IMR-90 (cell line): Measurements from ENCODE around the gene OXA1L. TPM values are rescaled to one million over a fixed set of nuclear protein-coding genes. Genes with fewer than 3 reads are reported as not detected.

Experiments used
- ATAC-seq: fragments of 200-7000 bp; cut with Tn5 transposase; 2 replicates; pipeline ENCODE4 v1.9.1; 2020; ENCODE audit warnings: low read depth, mild to moderate bottlenecking, moderate library complexity
- BruUV-seq: library from RNA; stranded (reverse); fragments of 400-500 nt; replicated peaks from 2 replicates; lab custom pipeline; 2021; lab: Mats Ljungman, UMichigan
- CTCF ChIA-PET: fragments of 300-600 bp; formaldehyde crosslinking; extraction: SDS; loops from one replicate; lab custom pipeline; 2021; ENCODE audit warnings: antibody characterized with exemption; lab: Yijun Ruan, JAX
- POLR2A ChIA-PET: fragments of 300-600 bp; sonication (Branson Sonifier 250); formaldehyde crosslinking; loops from one replicate; lab custom pipeline; 2022; ENCODE audit warnings: antibody characterized with exemption; ENCODE audit not compliant: unreplicated experiment; lab: Charles Lee
- DNase-seq: peaks from one replicate; pipeline ENCODE4 v3.0.0; 2013
- H2AFZ ChIP-seq: replicated peaks from 2 replicates; pipeline ENCODE3; 2013; ENCODE audit warnings: low read length, mild to moderate bottlenecking; ENCODE audit not compliant: poor library complexity
- H2AK5ac ChIP-seq: 2 replicates; pipeline ENCODE4 v1.6.1; 2013; ENCODE audit warnings: low read depth, low read length, inconsistent platforms
- H2AK9ac ChIP-seq: replicated peaks from 2 replicates; pipeline ENCODE3; 2013; ENCODE audit warnings: mild to moderate bottlenecking, low read depth, low read length, moderate library complexity; ENCODE audit not compliant: poor library complexity
- H2BK120ac ChIP-seq: 2 replicates; pipeline ENCODE4 v1.6.1; 2013; ENCODE audit warnings: low read depth, low read length, inconsistent platforms
- H2BK15ac ChIP-seq: 3 replicates; pipeline ENCODE4 v1.6.1; 2013; ENCODE audit warnings: low read depth, low read length, inconsistent platforms
- H2BK20ac ChIP-seq: 2 replicates; pipeline ENCODE4 v1.6.1; 2013; ENCODE audit warnings: low read depth, mild to moderate bottlenecking, inconsistent platforms, low read length, moderate library complexity
- H2BK5ac ChIP-seq: 2 replicates; pipeline ENCODE4 v1.6.1; 2013; ENCODE audit warnings: mild to moderate bottlenecking, low read depth, low read length, inconsistent platforms; ENCODE audit not compliant: poor library complexity, severe bottlenecking
- H3K14ac ChIP-seq: replicated peaks from 2 replicates; pipeline ENCODE4 v1.6.1; 2013; ENCODE audit warnings: low read depth, low read length, inconsistent platforms
- H3K18ac ChIP-seq: 2 replicates; pipeline ENCODE4 v1.6.1; 2013; ENCODE audit warnings: low read depth, low read length, control low read depth
- H3K23ac ChIP-seq: 2 replicates; pipeline ENCODE4 v1.6.1; 2013; ENCODE audit warnings: low read depth, low read length, inconsistent platforms
- H3K27ac ChIP-seq: 2 replicates; pipeline ENCODE4 v1.5.1; 2013; ENCODE audit warnings: mild to moderate bottlenecking, control low read depth, low read length; ENCODE audit not compliant: insufficient read depth
- H3K27me3 ChIP-seq: 2 replicates; pipeline ENCODE4 v1.6.1; 2013; ENCODE audit warnings: low read length; ENCODE audit not compliant: control insufficient read depth, insufficient read depth
- H3K36me3 ChIP-seq: 2 replicates; pipeline ENCODE4 v1.6.1; 2013; ENCODE audit warnings: low read length, mixed read lengths; ENCODE audit not compliant: control insufficient read depth, insufficient read depth
- H3K4ac ChIP-seq: 2 replicates; pipeline ENCODE4 v1.6.1; 2013; ENCODE audit warnings: low read depth, low read length, inconsistent platforms
- H3K4me1 ChIP-seq: 2 replicates; pipeline ENCODE4 v1.6.1; 2013; ENCODE audit warnings: low read length, mixed read lengths; ENCODE audit not compliant: control insufficient read depth, insufficient read depth
- H3K4me2 ChIP-seq: 2 replicates; pipeline ENCODE4 v1.6.1; 2013; ENCODE audit warnings: low read depth, mild to moderate bottlenecking, control low read depth, low read length, moderate library complexity
- H3K4me3 ChIP-seq: 2 replicates; pipeline ENCODE4 v1.5.1; 2013; ENCODE audit warnings: low read depth, mild to moderate bottlenecking, control low read depth, low read length, moderate library complexity; ENCODE audit not compliant: insufficient read depth
- H3K56ac ChIP-seq: 2 replicates; pipeline ENCODE4 v1.6.1; 2013; ENCODE audit warnings: low read length, inconsistent platforms; ENCODE audit not compliant: insufficient read depth; ENCODE audit errors: extremely low read depth
- H3K79me1 ChIP-seq, 2 experiments: 2 replicates each; pipeline ENCODE4 v1.6.1; 2013; ENCODE audit warnings: low read length in 2 of 2, inconsistent platforms in 1 of 2, low read depth in 1 of 2
- H3K9ac ChIP-seq: 2 replicates; pipeline ENCODE4 v1.6.1; 2013; ENCODE audit warnings: low read depth, low read length, control low read depth
- H3K9me1 ChIP-seq: 2 replicates; pipeline ENCODE4 v1.6.1; 2013; ENCODE audit warnings: low read length, inconsistent platforms; ENCODE audit not compliant: insufficient read depth
- H3K9me3 ChIP-seq: 2 replicates; pipeline ENCODE4 v1.6.1; 2013; ENCODE audit warnings: low read length; ENCODE audit not compliant: control insufficient read depth, insufficient read depth
- H4K20me1 ChIP-seq: 2 replicates; pipeline ENCODE4 v1.6.1; 2013; ENCODE audit warnings: low read length, inconsistent platforms; ENCODE audit not compliant: insufficient read depth
- H4K5ac ChIP-seq: 2 replicates; pipeline ENCODE4 v1.6.1; 2013; ENCODE audit warnings: mild to moderate bottlenecking, low read depth, low read length, control low read depth
- H4K8ac ChIP-seq, 2 experiments: 2 replicates each; pipeline ENCODE4 v1.6.1; 2013; ENCODE audit warnings: low read depth in 2 of 2, low read length in 2 of 2, control low read depth in 1 of 2, inconsistent platforms in 1 of 2
- H4K91ac ChIP-seq: 2 replicates; pipeline ENCODE4 v1.6.1; 2013; ENCODE audit warnings: low read depth, low read length, inconsistent platforms; ENCODE audit not compliant: insufficient read depth
- BHLHE40 ChIP-seq: fragments of 150-350 bp; IDR thresholded peaks from 2 replicates; pipeline ENCODE4 v1.6.1; 2016; ENCODE audit warnings: mild to moderate bottlenecking, low read depth, low read length
- CEBPB ChIP-seq: IDR thresholded peaks from 2 replicates; pipeline ENCODE4 v1.6.1; 2012; ENCODE audit warnings: low read depth, low read length, improper control_type of control experiment
- CHD1 ChIP-seq: IDR thresholded peaks from 2 replicates; pipeline ENCODE4 v1.6.1; 2012; ENCODE audit warnings: low read depth, low read length, improper control_type of control experiment
- ELK1 ChIP-seq: fragments of 150-350 bp; IDR thresholded peaks from 2 replicates; pipeline ENCODE4 v1.6.1; 2016; ENCODE audit warnings: low read depth, mild to moderate bottlenecking, low read length, moderate library complexity, borderline replicate concordance
- FOS ChIP-seq: fragments of 150-350 bp; IDR thresholded peaks from 2 replicates; pipeline ENCODE4 v1.6.1; 2016; ENCODE audit warnings: low read depth, low read length
- MAFK ChIP-seq: IDR thresholded peaks from 2 replicates; pipeline ENCODE4 v1.6.1; 2012; ENCODE audit warnings: low read depth, low read length, improper control_type of control experiment
- MAZ ChIP-seq: IDR thresholded peaks from 2 replicates; pipeline ENCODE4 v1.6.1; 2012; ENCODE audit warnings: low read depth, mild to moderate bottlenecking, low read length, improper control_type of control experiment, moderate library complexity, borderline replicate concordance
- MXI1 ChIP-seq: IDR thresholded peaks from 2 replicates; pipeline ENCODE4 v1.6.1; 2012; ENCODE audit warnings: low read depth, mild to moderate bottlenecking, low read length, moderate library complexity, borderline replicate concordance
- NFE2L2 ChIP-seq: fragments of 150-350 bp; IDR thresholded peaks from 2 replicates; pipeline ENCODE4 v1.6.1; 2016; ENCODE audit warnings: low read depth, mild to moderate bottlenecking, low read length
- POLR2A ChIP-seq: IDR thresholded peaks from 2 replicates; pipeline ENCODE4 v1.6.1; 2012; ENCODE audit warnings: mild to moderate bottlenecking, low read depth, low read length
- RAD21 ChIP-seq: IDR thresholded peaks from 2 replicates; pipeline ENCODE4 v1.6.1; 2012; ENCODE audit warnings: low read length, improper control_type of control experiment
- RCOR1 ChIP-seq: IDR thresholded peaks from 2 replicates; pipeline ENCODE4 v1.6.1; 2012; ENCODE audit warnings: mild to moderate bottlenecking, low read length, improper control_type of control experiment; ENCODE audit not compliant: insufficient replicate concordance
- RFX5 ChIP-seq: IDR thresholded peaks from 2 replicates; pipeline ENCODE4 v1.8.0; 2012; ENCODE audit warnings: low read depth, mild to moderate bottlenecking, low read length, moderate library complexity
- SMC3 ChIP-seq: fragments of 150-350 bp; IDR thresholded peaks from 2 replicates; pipeline ENCODE4 v1.6.1; 2016; ENCODE audit warnings: low read depth, mild to moderate bottlenecking, antibody characterized with exemption, low read length, moderate library complexity
- USF2 ChIP-seq: fragments of 150-350 bp; IDR thresholded peaks from 2 replicates; pipeline ENCODE4 v1.6.1; 2017; ENCODE audit warnings: mild to moderate bottlenecking, antibody characterized with exemption, low read length, low read depth
- WGBS, 2 experiments: methylation state at CpG; one replicate each; pipeline versions ENCODE4 v1.1.5 to v1.1.7; 2013; ENCODE audit warnings: missing lambda C conversion rate in 2 of 2; ENCODE audit not compliant: insufficient read length in 1 of 2; ENCODE audit errors: extremely low coverage in 2 of 2; 5-methylcytosine and 5-hydroxymethylcytosine counted together
- dilution Hi-C: fragments of 300-500 bp; cut with HindIII; formaldehyde crosslinking; loops from one replicate; pipeline ENCODE4 v1.14.3; 2018; ENCODE audit warnings: low sequenced_read_pairs; ENCODE audit not compliant: unreplicated experiment
- in situ Hi-C: fragments of 300-500 bp; cut with MboI; formaldehyde crosslinking; loops from 3 replicates; pipeline ENCODE4 v1.14.3; 2019; ENCODE audit warnings: low sequenced_read_pairs, inconsistent platforms, mixed read lengths
- intact Hi-C: fragments of 100-400 bp; cut with micrococcal nuclease; formaldehyde crosslinking; loops from 2 replicates; pipeline ENCODE4 v1.10.0; 2022
- polyA plus RNA-seq, 3 experiments: library from polyadenylated mRNA; depleted of rRNA; stranded (reverse); fragments of >200 nt; gene quantifications; 2 replicates each; pipeline ENCODE4 v1.2.3, GENCODE V29; 2012; ENCODE audit warnings: low replicate concordance in 1 of 3
- total RNA-seq: library from RNA; depleted of rRNA; stranded (reverse); fragments of >200 nt; gene quantifications from 2 replicates; pipeline ENCODE4 v1.2.3, GENCODE V29; 2012
- TF ChIP-seq, protein P1 (sequence below): conservative IDR thresholded peaks from 2 replicates; pipeline ENCODE4 v1.5.1; 2012; ENCODE audit warnings: mild to moderate bottlenecking, low read depth, low read length, improper control_type of control experiment

OXA1L gene
- total and polyA plus RNA-seq, 2 of the 4 experiments (the other 2 are of a cell fraction), result 47.3 to 113 TPM

- H3K18ac ChIP-seq, result no peak overlapping the region
- no peaks in the 10 kb centered on the region for H3K4me1 ChIP-seq
- H3K9me1 ChIP-seq, result no peaks in the 10 kb centered on the region; the same call in 1 of the 2 replicates
- no peak overlapping the region for H3K4ac ChIP-seq
- WGBS, 2 experiments, result 100% methylated on average over 3 of the region's 8 CpGs; no CpG with 5 or more reads in 1 of the 2 experiments
- H3K4me2 ChIP-seq, result no peak overlapping the region
- no peak overlapping the region for H2BK5ac ChIP-seq
- DNase-seq, result no peak
- in situ Hi-C loops (no loop called here), dilution Hi-C loops (no loop called here), intact Hi-C loops (no loop called here)
- H3K9me3 ChIP-seq, result no peaks in the 10 kb centered on the region
- no peak overlapping the region for H3K23ac ChIP-seq
- H2AK9ac ChIP-seq, result no peak overlapping the region
- no peaks in the 10 kb centered on the region for H3K36me3 ChIP-seq
- H3K56ac ChIP-seq, result no peak overlapping the region
- H3K4me3 ChIP-seq, result no peak overlapping the region
- H2AK5ac ChIP-seq, result no peak overlapping the region
- H2BK20ac ChIP-seq, result no peak overlapping the region
- no peak overlapping the region for H4K91ac ChIP-seq
- no peak for TF ChIP-seq RFX5
- TF ChIP-seq ELK1, result no peak
- no peak for TF ChIP-seq FOS
- TF ChIP-seq, protein P1, sequence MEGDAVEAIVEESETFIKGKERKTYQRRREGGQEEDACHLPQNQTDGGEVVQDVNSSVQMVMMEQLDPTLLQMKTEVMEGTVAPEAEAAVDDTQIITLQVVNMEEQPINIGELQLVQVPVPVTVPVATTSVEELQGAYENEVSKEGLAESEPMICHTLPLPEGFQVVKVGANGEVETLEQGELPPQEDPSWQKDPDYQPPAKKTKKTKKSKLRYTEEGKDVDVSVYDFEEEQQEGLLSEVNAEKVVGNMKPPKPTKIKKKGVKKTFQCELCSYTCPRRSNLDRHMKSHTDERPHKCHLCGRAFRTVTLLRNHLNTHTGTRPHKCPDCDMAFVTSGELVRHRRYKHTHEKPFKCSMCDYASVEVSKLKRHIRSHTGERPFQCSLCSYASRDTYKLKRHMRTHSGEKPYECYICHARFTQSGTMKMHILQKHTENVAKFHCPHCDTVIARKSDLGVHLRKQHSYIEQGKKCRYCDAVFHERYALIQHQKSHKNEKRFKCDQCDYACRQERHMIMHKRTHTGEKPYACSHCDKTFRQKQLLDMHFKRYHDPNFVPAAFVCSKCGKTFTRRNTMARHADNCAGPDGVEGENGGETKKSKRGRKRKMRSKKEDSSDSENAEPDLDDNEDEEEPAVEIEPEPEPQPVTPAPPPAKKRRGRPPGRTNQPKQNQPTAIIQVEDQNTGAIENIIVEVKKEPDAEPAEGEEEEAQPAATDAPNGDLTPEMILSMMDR, result no peak
- TF ChIP-seq USF2, result no peak
- no peak for TF ChIP-seq MAFK
- TF ChIP-seq BHLHE40, result no peak
- no peak for TF ChIP-seq SMC3
- TF ChIP-seq POLR2A, result no peak
- TF ChIP-seq RAD21, result no peak
- no peak for TF ChIP-seq CHD1
- no peak for TF ChIP-seq MXI1
- TF ChIP-seq RCOR1, result no peak
- no peak for TF ChIP-seq CEBPB
- no peak for TF ChIP-seq MAZ
- TF ChIP-seq NFE2L2, result no peak
- H2AFZ ChIP-seq, result no peak overlapping the region
- no peak overlapping the region for H3K27ac ChIP-seq
- H3K14ac ChIP-seq, result no peak overlapping the region
- H3K9ac ChIP-seq, result no peak overlapping the region
- H3K27me3 ChIP-seq, result peaks cover 3% of the 10 kb centered on the region
- no peak overlapping the region for H2BK15ac ChIP-seq
- no peak overlapping the region for H4K8ac ChIP-seq
- no peaks in the 10 kb centered on the region for H3K79me1 ChIP-seq
- no peaks in the 10 kb centered on the region for H4K20me1 ChIP-seq
- H4K5ac ChIP-seq, result no peak overlapping the region
- POLR2A ChIA-PET, result no interaction called here
- no TSS peak for BruUV-seq
- no peak overlapping the region for H2BK120ac ChIP-seq
- CTCF ChIA-PET, result no interaction called here
- ATAC-seq, result no peak
These were observed 35.2 kb downstream of the OXA1L start for GRCh38 chr14:22801716-22802115.
